Fibroblast of peridontal ligament (primary cell): ENCODE measurements around the gene CAB39.

Experiments
- DNase-seq: peaks from one replicate; pipeline ENCODE4 v3.0.0-alpha.2; 2010; ENCODE audit errors: extremely low read depth

CAB39 gene

GRCh38 chr2:230863031-230863430 is 150.4 kb downstream of the CAB39 start:
- no peak for DNase-seq

GRCh38 chr2:230863442-230864121 is 150.9 kb downstream of the CAB39 start:
- no peak for DNase-seq

- DNase-seq: no peak
Measured at GRCh38 chr2:230864122-230864604, 151.5 kb downstream of the CAB39 start.

GRCh38 chr2:230864605-230865306 is 152.1 kb downstream of the CAB39 start, which contains the start of gene ITM2C:
Gene ITM2C (plus strand): TSS chr2:230864942. CDS start chr2:230865026, 84 bp downstream.
- peak; percentile 49 for DNase-seq

- no peak for DNase-seq
Measured at GRCh38 chr2:230865307-230865765, 152.7 kb downstream of the CAB39 start.

DNA sequence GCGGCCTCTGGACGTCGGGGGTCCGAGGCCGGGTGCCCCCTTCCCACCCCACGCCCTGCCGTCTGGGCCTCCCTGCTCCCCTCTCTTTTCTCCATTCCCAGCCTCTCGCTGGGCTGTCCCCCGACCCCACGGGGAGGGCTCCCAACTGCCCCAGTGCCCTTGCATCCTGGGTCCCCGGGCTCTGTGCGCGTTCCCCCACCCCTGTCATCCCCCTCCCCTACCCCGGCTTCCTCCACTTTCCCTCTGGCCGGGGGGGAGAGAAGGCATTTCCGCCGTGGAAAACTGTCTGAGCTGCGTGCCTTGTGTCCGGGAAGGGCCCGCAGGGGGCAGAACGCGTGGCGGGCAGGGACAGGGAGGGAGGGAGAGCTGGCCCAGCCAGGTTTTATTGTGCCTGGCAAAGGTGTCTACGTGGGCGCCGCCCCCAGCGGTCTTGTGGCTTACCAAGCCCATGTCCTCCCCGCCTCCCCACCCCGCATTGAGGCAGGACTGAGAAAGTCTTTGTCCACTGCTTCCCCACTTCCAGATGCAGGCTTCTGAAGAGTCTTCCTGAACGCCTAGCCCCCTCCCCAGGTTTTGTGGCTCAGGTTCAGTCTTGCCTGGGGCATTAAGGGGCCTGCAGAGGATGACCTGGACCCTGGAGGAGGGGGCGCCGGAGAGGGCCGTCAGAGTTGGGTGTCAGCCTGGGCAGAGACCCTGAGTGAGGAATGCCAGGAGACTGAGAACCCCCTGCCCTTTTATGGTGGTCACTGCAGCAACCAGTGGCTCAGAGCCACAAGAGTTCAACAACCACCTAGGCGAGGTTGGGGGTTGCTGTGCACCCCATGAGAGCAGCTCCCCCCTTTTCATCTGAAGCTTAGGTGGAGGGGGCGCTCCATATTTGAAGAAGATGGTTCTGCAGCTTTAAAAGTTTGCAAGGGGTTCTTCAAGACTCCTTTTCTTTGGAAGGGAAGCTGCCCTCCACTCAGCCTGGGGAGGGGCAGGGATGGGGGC is 153.4 kb downstream of the CAB39 start:
- DNase-seq: no peak

DNA sequence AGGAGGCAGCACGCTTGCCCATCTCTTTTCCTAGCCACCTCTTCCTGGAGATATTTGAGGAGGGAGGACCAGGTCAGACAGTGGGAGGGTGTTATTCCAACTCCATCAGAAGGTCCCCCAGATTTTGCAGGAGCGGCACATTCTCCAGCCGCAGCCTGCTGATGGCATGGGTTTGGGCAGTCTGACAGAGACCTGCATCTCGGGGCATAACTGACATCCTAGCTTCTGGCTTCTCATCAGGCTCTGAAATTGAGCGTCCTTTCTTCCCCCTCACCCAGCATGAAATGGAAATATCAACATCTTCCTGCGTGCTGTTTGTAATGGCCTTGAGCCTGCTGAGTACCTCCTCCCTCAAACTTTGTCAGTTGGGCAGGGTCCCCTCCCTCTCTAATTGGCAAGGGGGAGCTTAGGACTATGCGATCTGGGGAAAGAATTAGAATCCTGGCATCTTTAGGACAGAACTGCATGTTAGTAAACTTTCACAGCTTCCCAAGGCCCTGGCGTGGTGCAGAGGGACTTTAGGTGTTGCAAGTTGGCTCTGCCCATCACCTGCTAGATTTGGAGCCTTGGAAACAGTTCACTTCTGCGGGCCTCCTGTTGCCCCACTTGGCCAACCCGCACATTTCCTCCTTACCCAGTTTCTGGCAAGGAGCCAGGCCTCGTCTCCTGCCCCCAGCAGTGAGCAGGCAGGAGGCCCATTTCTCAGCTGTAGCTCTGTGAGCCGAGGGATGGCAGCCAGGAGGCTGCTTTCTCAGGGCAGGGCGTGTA is 154.3 kb downstream of the CAB39 start:
- peak; percentile 20 for DNase-seq

GRCh38 chr2:230868161-230868946 is 155.7 kb downstream of the CAB39 start:
- DNase-seq: no peak

DNA sequence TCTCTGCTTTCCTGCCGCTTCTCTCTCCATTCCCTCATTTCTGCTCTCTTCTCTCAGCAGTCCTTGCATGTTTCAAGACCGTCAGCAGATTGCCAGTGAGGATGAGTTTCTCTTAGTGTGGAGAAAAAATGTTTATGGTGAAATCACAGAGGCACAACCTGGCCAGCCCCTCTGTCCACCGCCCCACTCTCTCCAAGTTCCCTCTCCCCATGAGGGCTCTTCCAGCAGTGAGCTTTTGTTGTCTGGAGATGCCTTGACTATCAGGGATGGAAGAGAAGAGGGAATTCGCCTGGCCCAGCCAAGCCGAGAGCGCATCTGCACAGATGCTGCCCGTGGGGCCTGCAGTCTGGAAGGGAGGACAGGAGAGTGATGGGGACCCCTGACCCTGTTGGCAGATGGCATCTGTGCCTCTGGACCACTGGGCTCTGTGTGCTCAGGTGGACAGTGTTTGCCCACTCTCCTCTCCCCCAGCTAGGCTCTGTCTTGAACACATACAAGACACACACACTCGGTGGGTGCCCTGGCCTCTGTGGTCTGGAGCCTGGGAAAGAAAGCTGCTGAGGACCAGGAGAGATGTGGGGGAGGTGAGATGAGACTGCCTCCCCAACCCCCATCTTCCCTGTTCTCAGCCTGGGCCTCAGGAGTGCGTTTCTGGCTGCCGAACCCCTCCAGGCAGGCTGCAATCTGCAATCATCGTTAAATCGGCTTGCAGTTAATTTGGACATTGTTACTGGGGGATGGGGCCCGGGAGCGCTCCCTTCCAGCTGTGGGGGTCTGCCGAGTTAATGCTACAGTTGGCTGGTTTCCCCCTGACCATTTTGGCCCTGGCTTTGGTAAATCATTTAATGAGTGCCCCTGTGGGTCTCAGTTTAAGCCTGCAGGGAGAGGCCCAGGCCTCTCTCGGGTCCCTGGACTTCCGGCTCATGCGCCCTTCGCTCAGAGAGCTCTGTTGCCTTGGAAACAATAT is 156.6 kb downstream of the CAB39 start:
- DNase-seq: no peak

DNA sequence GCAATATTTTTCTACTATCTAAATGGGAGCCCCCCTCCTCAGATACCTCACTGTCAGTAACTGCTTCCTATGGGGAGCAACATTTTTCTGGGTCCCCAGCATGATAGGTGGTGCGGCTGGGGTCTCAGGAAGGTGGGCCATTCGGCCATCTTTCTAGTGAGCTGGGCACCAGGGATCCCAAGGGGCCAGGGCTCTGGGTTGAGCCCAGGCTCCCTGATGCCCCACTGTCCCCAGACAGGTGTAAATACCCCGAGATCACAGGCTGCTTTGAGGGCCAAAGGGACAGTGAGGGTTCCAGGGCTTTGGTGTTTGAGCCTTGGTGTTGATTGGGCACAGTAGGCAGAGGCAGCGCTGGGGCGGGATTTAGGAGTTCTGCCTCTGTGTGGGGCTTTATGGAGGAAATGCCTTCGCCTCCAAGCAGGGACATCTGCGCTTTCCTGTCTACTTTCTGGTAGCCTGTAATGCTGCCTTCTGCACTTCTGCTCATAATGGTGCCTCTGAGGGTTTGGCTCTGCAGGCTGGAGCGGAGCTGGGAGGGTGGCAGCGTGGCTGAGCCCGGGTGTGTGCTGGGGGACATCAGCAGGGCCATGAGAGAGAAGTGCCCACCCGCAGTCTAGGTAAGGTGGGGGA is 157.4 kb downstream of the CAB39 start:
- DNase-seq: no peak
